Gastroesophageal sphincter (tissue), 3 donors: ENCODE measurements around the gene PSRC1.

Source experiments
- CTCF ChIP-seq, 4 experiments: fragments of 200-600 bp in 2 of 4; fragments of 450-650 bp in 2 of 4; sonication (generic) in 1 of 4; IDR thresholded peaks; one replicate each; pipeline ENCODE4 v1.5.1; 2017 to 2019; ENCODE audit warnings: antibody characterized with exemption in 4 of 4, mild to moderate bottlenecking in 2 of 4, moderate library complexity in 2 of 4
- POLR2AphosphoS5 ChIP-seq: sonication (generic); formaldehyde crosslinking; IDR thresholded peaks from one replicate; pipeline ENCODE4 v1.6.1; 2017; ENCODE audit warnings: antibody characterized with exemption

DNA sequence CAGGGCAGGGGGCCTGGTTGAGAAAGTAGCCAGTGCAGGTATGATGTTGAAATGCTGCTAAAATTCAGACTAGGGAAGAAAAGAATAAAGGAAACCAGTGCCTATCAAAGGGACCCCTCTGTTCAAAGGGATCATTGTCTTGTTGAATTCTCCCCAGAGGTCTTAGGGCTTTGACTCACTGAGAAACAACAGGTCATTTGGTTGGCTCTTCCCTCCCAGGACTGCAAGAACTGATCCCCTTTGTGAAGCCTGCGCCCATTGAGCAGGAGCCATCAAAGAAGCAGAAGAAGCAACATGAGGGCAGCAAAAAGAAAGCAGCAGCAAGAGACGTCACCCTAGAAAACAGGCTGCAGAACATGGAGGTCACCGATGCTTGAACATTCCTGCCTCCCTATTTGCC lies 45.4 kb downstream of the PSRC1 start:
- TF ChIP-seq CTCF (IDR thresholded peaks at IDR 0.05): no peak
- TF ChIP-seq POLR2AphosphoS5: no peak
